ENCODE data around the gene C6orf120. TPM values are rescaled to one million over a fixed set of nuclear protein-coding genes. Genes with fewer than 3 reads are reported as not detected.

Gene C6orf120
- total and polyA plus RNA-seq, 2 donors (not counting 1 experiment from before 2014, with no cell fraction given), result 41.0 to 46.2 TPM

GRCh38 chr6:169659820-169660610 is 41.9 kb upstream of the C6orf120 start:
- no peak overlapping the region for H3K4me3 ChIP-seq (replicated peaks in 1 of 4; ENCODE audit: control extremely low read depth in 1 of 4, insufficient read depth in 1 of 4, low read depth in 3 of 4, low read length in 4 of 4)
- no peak overlapping the region for H2AFZ ChIP-seq (ENCODE audit: low read length)
- no peaks in the 10 kb centered on the region for H3K4me1 ChIP-seq (ENCODE audit: control insufficient read depth, extremely low read depth, insufficient read depth, low read length)
- H3K9me3 ChIP-seq (ENCODE audit: control insufficient read depth, insufficient read depth, low read depth, low read length), result no peaks in the 10 kb centered on the region
- H3K9ac ChIP-seq (ENCODE audit: insufficient read depth, low read length), result no peak overlapping the region
- TF ChIP-seq, protein P1, sequence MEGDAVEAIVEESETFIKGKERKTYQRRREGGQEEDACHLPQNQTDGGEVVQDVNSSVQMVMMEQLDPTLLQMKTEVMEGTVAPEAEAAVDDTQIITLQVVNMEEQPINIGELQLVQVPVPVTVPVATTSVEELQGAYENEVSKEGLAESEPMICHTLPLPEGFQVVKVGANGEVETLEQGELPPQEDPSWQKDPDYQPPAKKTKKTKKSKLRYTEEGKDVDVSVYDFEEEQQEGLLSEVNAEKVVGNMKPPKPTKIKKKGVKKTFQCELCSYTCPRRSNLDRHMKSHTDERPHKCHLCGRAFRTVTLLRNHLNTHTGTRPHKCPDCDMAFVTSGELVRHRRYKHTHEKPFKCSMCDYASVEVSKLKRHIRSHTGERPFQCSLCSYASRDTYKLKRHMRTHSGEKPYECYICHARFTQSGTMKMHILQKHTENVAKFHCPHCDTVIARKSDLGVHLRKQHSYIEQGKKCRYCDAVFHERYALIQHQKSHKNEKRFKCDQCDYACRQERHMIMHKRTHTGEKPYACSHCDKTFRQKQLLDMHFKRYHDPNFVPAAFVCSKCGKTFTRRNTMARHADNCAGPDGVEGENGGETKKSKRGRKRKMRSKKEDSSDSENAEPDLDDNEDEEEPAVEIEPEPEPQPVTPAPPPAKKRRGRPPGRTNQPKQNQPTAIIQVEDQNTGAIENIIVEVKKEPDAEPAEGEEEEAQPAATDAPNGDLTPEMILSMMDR (conservative IDR thresholded peaks at IDR 0.05 in 1 of 2, IDR thresholded peaks at IDR 0.05 in 1 of 2; ENCODE audit: low read depth in 1 of 2, low read length in 2 of 2), result no peak
- no peak for TF ChIP-seq EZH2 (IDR thresholded peaks at IDR 0.05; ENCODE audit: low read length, missing control alignments)
- no peaks in the 10 kb centered on the region for H3K27me3 ChIP-seq (ENCODE audit: control insufficient read depth, insufficient read depth, low read length)
- DNase-seq (ENCODE audit: low read depth in 2 of 2), result no peak
- H3K36me3 ChIP-seq (ENCODE audit: control insufficient read depth, insufficient read depth, low read length), result peaks cover 5% of the 10 kb centered on the region
- no peak overlapping the region for H3K4me2 ChIP-seq (ENCODE audit: extremely low read depth, insufficient read depth, low read length)
- no peak overlapping the region for H3K27ac ChIP-seq (ENCODE audit: insufficient read depth, low read length)
- no peaks in the 10 kb centered on the region for H4K20me1 ChIP-seq (ENCODE audit: control insufficient read depth, extremely low read depth, insufficient read depth, low read length)
- no peaks in the 10 kb centered on the region for H3K79me2 ChIP-seq (ENCODE audit: control insufficient read depth, insufficient read depth, low read length)

GRCh38 chr6:169660751-169661390 is 41.1 kb upstream of the C6orf120 start:
- Histone ChIP-seq H2AFZ (ENCODE audit: low read length) (no peak overlapping the region), H3K4me3 (replicated peaks in 1 of 4; ENCODE audit: control extremely low read depth in 1 of 4, insufficient read depth in 1 of 4, low read depth in 3 of 4, low read length in 4 of 4) (no peak overlapping the region), H3K9ac (ENCODE audit: insufficient read depth, low read length) (no peak overlapping the region), H3K4me1 (ENCODE audit: control insufficient read depth, extremely low read depth, insufficient read depth, low read length) (no peaks in the 10 kb centered on the region), H3K27ac (ENCODE audit: insufficient read depth, low read length) (no peak overlapping the region), H3K9me3 (ENCODE audit: control insufficient read depth, insufficient read depth, low read depth, low read length) (no peaks in the 10 kb centered on the region), H3K36me3 (ENCODE audit: control insufficient read depth, insufficient read depth, low read length) (peaks cover 5% of the 10 kb centered on the region), H3K79me2 (ENCODE audit: control insufficient read depth, insufficient read depth, low read length) (no peaks in the 10 kb centered on the region), H3K4me2 (ENCODE audit: extremely low read depth, insufficient read depth, low read length) (no peak overlapping the region), H3K27me3 (ENCODE audit: control insufficient read depth, insufficient read depth, low read length) (no peaks in the 10 kb centered on the region), H4K20me1 (ENCODE audit: control insufficient read depth, extremely low read depth, insufficient read depth, low read length) (no peaks in the 10 kb centered on the region)
- TF ChIP-seq, protein P1 (conservative IDR thresholded peaks at IDR 0.05 in 1 of 2, IDR thresholded peaks at IDR 0.05 in 1 of 2; ENCODE audit: low read depth in 1 of 2, low read length in 2 of 2), result no peak
- TF ChIP-seq EZH2 (IDR thresholded peaks at IDR 0.05; ENCODE audit: low read length, missing control alignments), result no peak
- no peak for DNase-seq (ENCODE audit: low read depth in 2 of 2)

GRCh38 chr6:169661391-169661756 is 40.6 kb upstream of the C6orf120 start:
- H2AFZ ChIP-seq (ENCODE audit: low read length), result no peak overlapping the region
- no peak overlapping the region for H3K27ac ChIP-seq (ENCODE audit: insufficient read depth, low read length)
- H3K4me2 ChIP-seq (ENCODE audit: extremely low read depth, insufficient read depth, low read length), result no peak overlapping the region
- H4K20me1 ChIP-seq (ENCODE audit: control insufficient read depth, extremely low read depth, insufficient read depth, low read length), result no peaks in the 10 kb centered on the region
- peaks cover 5% of the 10 kb centered on the region for H3K36me3 ChIP-seq (ENCODE audit: control insufficient read depth, insufficient read depth, low read length)
- H3K27me3 ChIP-seq (ENCODE audit: control insufficient read depth, insufficient read depth, low read length), result no peaks in the 10 kb centered on the region
- no peaks in the 10 kb centered on the region for H3K79me2 ChIP-seq (ENCODE audit: control insufficient read depth, insufficient read depth, low read length)
- H3K9ac ChIP-seq (ENCODE audit: insufficient read depth, low read length), result no peak overlapping the region
- H3K4me1 ChIP-seq (ENCODE audit: control insufficient read depth, extremely low read depth, insufficient read depth, low read length), result no peaks in the 10 kb centered on the region
- H3K9me3 ChIP-seq (ENCODE audit: control insufficient read depth, insufficient read depth, low read depth, low read length), result no peaks in the 10 kb centered on the region
- H3K4me3 ChIP-seq (replicated peaks in 1 of 4; ENCODE audit: control extremely low read depth in 1 of 4, insufficient read depth in 1 of 4, low read depth in 3 of 4, low read length in 4 of 4), result no peak overlapping the region
- DNase-seq (ENCODE audit: low read depth in 2 of 2), result no peak
- TF ChIP-seq EZH2 (IDR thresholded peaks at IDR 0.05; ENCODE audit: low read length, missing control alignments), result no peak
- TF ChIP-seq, protein P1 (conservative IDR thresholded peaks at IDR 0.05 in 1 of 2, IDR thresholded peaks at IDR 0.05 in 1 of 2; ENCODE audit: low read depth in 1 of 2, low read length in 2 of 2), result no peak
